Endodermal cell (in vitro differentiated cells): ENCODE measurements around the gene DMPK. TPM values are rescaled to one million over a fixed set of nuclear protein-coding genes. Genes with fewer than 3 reads are reported as not detected.

Experiments
- DNase-seq: peaks from one replicate; pipeline ENCODE4 v3.0.0-alpha.2; 2017
- H3K27ac ChIP-seq: 2 replicates; pipeline ENCODE4 v1.5.1; 2013; ENCODE audit warnings: mild to moderate bottlenecking, low read depth, low read length, moderate library complexity
- H3K27me3 ChIP-seq: 2 replicates; pipeline ENCODE4 v1.6.1; 2013; ENCODE audit warnings: mild to moderate bottlenecking, low read length, moderate library complexity; ENCODE audit not compliant: insufficient read depth, control insufficient read depth, poor library complexity, severe bottlenecking
- H3K36me3 ChIP-seq: 2 replicates; pipeline ENCODE4 v1.7.0; 2013; ENCODE audit warnings: mild to moderate bottlenecking, low read length, moderate library complexity; ENCODE audit not compliant: control insufficient read depth, insufficient read depth
- H3K4me1 ChIP-seq: one replicate; pipeline ENCODE4 v1.7.0; 2013; ENCODE audit warnings: low read length; ENCODE audit not compliant: control insufficient read depth, insufficient read depth
- H3K4me3 ChIP-seq: 2 replicates; pipeline ENCODE4 v1.5.1; 2013; ENCODE audit warnings: mild to moderate bottlenecking, low read length, moderate library complexity
- H3K9ac ChIP-seq: 2 replicates; pipeline ENCODE4 v1.6.1; 2013; ENCODE audit warnings: mild to moderate bottlenecking, low read length, moderate library complexity; ENCODE audit not compliant: poor library complexity, severe bottlenecking; ENCODE audit errors: extremely low read depth
- H3K9me3 ChIP-seq: 2 replicates; pipeline ENCODE4 v1.6.1; 2013; ENCODE audit warnings: mild to moderate bottlenecking, low read length, moderate library complexity; ENCODE audit not compliant: control insufficient read depth
- H3K27ac Mint-ChIP-seq: 2 replicates; pipeline ENCODE4 v1.8.0; 2020; ENCODE audit warnings: mixed read lengths
- H3K27me3 Mint-ChIP-seq: 2 replicates; pipeline ENCODE4 v1.8.0; 2021; ENCODE audit warnings: mild to moderate bottlenecking, mixed read lengths; ENCODE audit not compliant: insufficient read depth
- H3K36me3 Mint-ChIP-seq: 2 replicates; pipeline ENCODE4 v1.8.0; 2020; ENCODE audit warnings: low read depth, mixed read lengths
- H3K4me1 Mint-ChIP-seq: 2 replicates; pipeline ENCODE4 v1.8.0; 2020; ENCODE audit warnings: mixed read lengths
- H3K4me3 Mint-ChIP-seq: 2 replicates; pipeline ENCODE4 v1.8.0; 2020; ENCODE audit warnings: mild to moderate bottlenecking, moderate library complexity, mixed read lengths
- H3K9me3 Mint-ChIP-seq: 2 replicates; pipeline ENCODE4 v1.8.0; 2020; ENCODE audit warnings: mild to moderate bottlenecking, mixed read lengths
- CTCF ChIP-seq: fragments of 200-600 bp; sonication (generic); conservative IDR thresholded peaks from 2 replicates; pipeline ENCODE4 v1.5.0; 2021; ENCODE audit warnings: antibody characterized with exemption, mild to moderate bottlenecking
- WGBS, 2 experiments: methylation state at CpG; one replicate each; pipeline versions ENCODE4 v1.1.5 to v1.1.7; 2013; ENCODE audit warnings: missing lambda C conversion rate in 2 of 2, mixed read lengths in 1 of 2; ENCODE audit not compliant: insufficient coverage in 1 of 2, insufficient read length in 1 of 2; 5-methylcytosine and 5-hydroxymethylcytosine counted together
- total RNA-seq, 2 donors: library from RNA; stranded (reverse); fragmentation: NEBNext Ultra II Directional in 1 of 2; extraction: Animal tissue kit (Norgen Biotek cat#: 25700) in 1 of 2; gene quantifications; 2 replicates in 1 of 2; 3 replicates in 1 of 2; pipeline ENCODE4 v1.2.1, GENCODE V29; 2021

The DMPK gene
- total RNA-seq, 2 donors from 2014 or later: 58.8 to 75.9 TPM

- H3K27ac Mint-ChIP-seq: no peak overlapping the region
- Histone ChIP-seq H3K27me3 (no peaks in the 10 kb centered on the region), H3K4me3 (no peak overlapping the region), H3K36me3 (peaks cover 20% of the 10 kb centered on the region), H3K27ac (no peak overlapping the region), H3K4me1 (peaks cover 11% of the 10 kb centered on the region), H3K9me3 (no peaks in the 10 kb centered on the region), H3K9ac (no peak overlapping the region)
- H3K36me3 Mint-ChIP-seq: peaks cover 32% of the 10 kb centered on the region
- 91 to 95% methylated on average over 4 to 17 of the region's 17 CpGs for WGBS, 2 experiments
- no peak overlapping the region for H3K4me3 Mint-ChIP-seq
- no peak for DNase-seq
- H3K9me3 Mint-ChIP-seq: no peaks in the 10 kb centered on the region
- peaks cover 6% of the 10 kb centered on the region for H3K27me3 Mint-ChIP-seq
- peaks cover 9% of the 10 kb centered on the region for H3K4me1 Mint-ChIP-seq
- TF ChIP-seq CTCF: no peak
Measured at GRCh38 chr19:45781214-45782161, 802 bp downstream of the DMPK start.

- Mint-ChIP-seq H3K27me3 (peaks cover 6% of the 10 kb centered on the region), H3K4me1 (peaks cover 9% of the 10 kb centered on the region), H3K36me3 (peaks cover 31% of the 10 kb centered on the region), H3K9me3 (no peaks in the 10 kb centered on the region), H3K27ac (no peak overlapping the region), H3K4me3 (no peak overlapping the region)
- no peaks in the 10 kb centered on the region for H3K9me3 ChIP-seq
- peaks cover 21% of the 10 kb centered on the region for H3K36me3 ChIP-seq
- H3K4me1 ChIP-seq: peaks cover 11% of the 10 kb centered on the region
- no peak for DNase-seq
- WGBS, 2 experiments: 53 to 100% methylated on average over 1 to 9 of the region's 13 CpGs
- no peak overlapping the region for H3K9ac ChIP-seq
- no peak overlapping the region for H3K27ac ChIP-seq
- H3K4me3 ChIP-seq: no peak overlapping the region
- no peak for TF ChIP-seq CTCF
- H3K27me3 ChIP-seq: no peaks in the 10 kb centered on the region
Measured at GRCh38 chr19:45780448-45781213, 1.7 kb downstream of the DMPK start.

- 69 to 77% methylated on average over 3 to 4 of the region's 4 CpGs for WGBS, 2 experiments
- Histone ChIP-seq H3K4me1 (peaks cover 11% of the 10 kb centered on the region), H3K27me3 (no peaks in the 10 kb centered on the region), H3K4me3 (no peak overlapping the region), H3K27ac (no peak overlapping the region), H3K9me3 (no peaks in the 10 kb centered on the region), H3K36me3 (peaks cover 21% of the 10 kb centered on the region), H3K9ac (no peak overlapping the region)
- H3K36me3 Mint-ChIP-seq: peaks cover 29% of the 10 kb centered on the region
- peaks cover 9% of the 10 kb centered on the region for H3K4me1 Mint-ChIP-seq
- TF ChIP-seq CTCF: no peak
- DNase-seq: peak; percentile 65
- peaks cover 6% of the 10 kb centered on the region for H3K27me3 Mint-ChIP-seq
- H3K9me3 Mint-ChIP-seq: no peaks in the 10 kb centered on the region
- no peak overlapping the region for H3K27ac Mint-ChIP-seq
- no peak overlapping the region for H3K4me3 Mint-ChIP-seq
Measured at GRCh38 chr19:45780146-45780447, 2.2 kb downstream of the DMPK start.
